Subcutaneous adipose tissue (tissue), 4 donors: ENCODE results near the gene MAGOH. TPM values are rescaled to one million over a fixed set of nuclear protein-coding genes. Genes with fewer than 3 reads are reported as not detected.

ENCODE experiments used
- CTCF ChIP-seq: fragments of 450-650 bp; IDR thresholded peaks from one replicate; pipeline ENCODE4 v1.5.1; 2016; ENCODE audit warnings: low read depth, mild to moderate bottlenecking, control low read depth, antibody characterized with exemption, moderate library complexity
- total RNA-seq, 4 donors: library from RNA; depleted of rRNA; stranded (reverse); fragments of >200 nt; gene quantifications; one replicate each; pipeline ENCODE4 v1.1.0, GENCODE V29; 2016

MAGOH gene
- total RNA-seq, 4 donors from 2014 or later: 27.7 to 47.4 (median 30.3) TPM

GRCh38 chr1:53258216-53258615 is 19.9 kb upstream of the MAGOH start:
- TF ChIP-seq CTCF: no peak

GRCh38 chr1:53257454-53258081 is 19.2 kb upstream of the MAGOH start:
- no peak for TF ChIP-seq CTCF

DNA sequence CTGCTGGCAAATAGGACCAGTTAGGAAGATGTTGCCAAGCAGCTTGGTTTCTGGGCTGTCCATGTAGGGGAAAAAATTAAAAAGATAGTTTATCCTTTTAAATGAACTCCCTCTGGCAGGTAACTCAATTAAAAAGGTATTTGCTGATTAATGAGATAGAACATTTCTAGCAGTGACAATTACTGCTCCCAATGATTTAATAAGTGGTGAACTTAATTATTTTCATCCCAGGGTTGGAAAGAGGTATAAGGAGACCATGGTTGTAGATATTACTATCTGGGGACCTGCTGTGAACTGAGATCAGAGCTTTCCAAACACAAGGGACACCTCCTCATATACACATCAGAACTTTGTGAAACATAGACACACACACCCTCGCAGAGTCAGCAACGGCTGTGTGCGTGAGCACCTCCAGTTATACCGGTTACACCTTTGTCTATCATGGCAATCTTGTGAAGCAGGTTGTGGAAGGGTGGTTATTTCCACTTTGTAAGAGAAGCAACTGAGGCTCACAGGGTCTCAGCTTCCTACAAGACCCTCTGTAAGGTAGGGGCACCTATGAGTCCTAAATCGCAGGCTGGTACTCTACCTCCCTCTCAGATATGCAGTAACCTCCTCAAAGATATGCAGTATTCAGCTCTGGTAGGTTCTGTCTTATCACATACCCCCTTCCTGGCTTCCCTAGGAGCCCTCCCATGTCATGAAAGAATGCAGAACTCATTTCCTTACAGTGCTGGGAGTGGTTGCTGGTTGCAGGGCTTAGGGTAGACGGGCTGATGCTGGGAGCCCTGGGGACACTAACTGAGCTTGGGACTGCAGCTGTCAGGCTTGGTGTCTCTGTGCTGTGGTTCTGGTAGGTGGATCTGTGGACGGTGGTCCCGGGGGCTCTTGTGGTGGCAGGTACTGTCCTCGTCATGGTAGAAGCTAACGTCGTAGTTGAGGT is 18.5 kb upstream of the MAGOH start:
- TF ChIP-seq CTCF: no peak

DNA sequence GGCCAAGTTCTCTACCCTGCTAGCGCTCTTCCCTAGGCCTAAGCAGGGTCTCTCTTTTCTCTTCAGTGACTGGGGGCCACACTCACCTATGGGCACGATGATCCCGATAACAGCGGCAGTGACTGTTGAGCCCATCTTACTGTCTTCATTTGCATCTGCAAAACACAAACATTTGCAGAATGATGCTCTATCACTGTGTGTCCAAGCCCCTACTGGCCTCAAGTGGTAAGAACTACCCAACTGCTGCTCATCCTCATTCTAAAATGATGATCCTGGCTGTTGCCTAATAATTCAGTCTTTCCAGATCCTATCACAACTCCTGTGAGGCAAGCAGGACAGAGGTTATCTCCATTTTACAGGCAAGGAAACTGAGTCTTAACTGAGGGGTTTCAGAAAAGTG is 16.7 kb upstream of the MAGOH start:
- no peak for TF ChIP-seq CTCF

GRCh38 chr1:53254011-53254640 is 15.8 kb upstream of the MAGOH start:
- no peak for TF ChIP-seq CTCF

- no peak for TF ChIP-seq CTCF
Observed at GRCh38 chr1:53250325-53250724, 12.0 kb upstream of the MAGOH start.

DNA sequence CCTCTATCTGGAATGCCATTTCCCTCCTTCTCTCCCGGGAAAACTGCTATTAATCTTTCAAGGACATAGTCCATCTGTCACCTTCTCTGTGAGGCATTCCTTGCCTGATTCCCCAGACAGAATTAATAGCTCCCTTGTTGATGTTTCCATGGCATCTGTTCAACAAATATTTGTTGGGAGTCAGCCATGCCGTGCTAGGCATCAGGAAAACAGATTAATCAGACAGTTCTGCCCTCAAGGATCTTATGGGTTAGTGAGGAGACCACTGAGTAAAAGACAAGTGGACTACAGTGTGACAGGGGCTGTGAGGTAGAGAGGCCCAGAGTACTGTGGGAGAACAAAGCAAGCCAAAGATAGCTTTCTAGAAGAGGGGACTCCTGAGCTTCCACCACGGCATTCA is 11.4 kb upstream of the MAGOH start:
- TF ChIP-seq CTCF: no peak
